ENCODE data around the gene ACE.

The ACE gene

DNA sequence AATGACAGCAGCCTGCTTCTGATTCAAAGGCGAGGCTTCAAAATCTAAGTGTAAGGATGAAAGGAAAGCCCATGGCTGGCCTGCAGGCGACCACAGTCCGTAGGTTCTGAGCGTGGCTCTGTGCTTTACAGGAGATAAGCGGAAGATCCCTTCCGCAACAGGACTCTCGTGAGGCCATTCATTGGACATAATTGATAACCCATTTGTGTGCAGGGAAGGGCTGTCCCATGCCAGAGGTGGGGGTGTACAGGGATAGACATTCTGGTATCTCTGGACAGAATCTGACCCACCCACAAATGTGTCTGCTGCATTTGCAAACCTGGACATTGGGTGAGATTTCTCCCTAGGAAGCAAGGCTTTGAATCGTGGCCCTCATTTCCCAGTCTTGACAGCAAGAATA, 34.8 kb upstream of the ACE start:
- no peak overlapping the region for H3K4me3 ChIP-seq (ENCODE audit: low read depth, low read length)
- in situ Hi-C loops (cut with HindIII; ENCODE audit: low pct_ligation_motif_present, low sequenced_read_pairs) = no loop called here
- H3K36me3 ChIP-seq (replicated peaks) = no peaks in the 10 kb centered on the region
- no peaks in the 10 kb centered on the region for H3K27me3 ChIP-seq (replicated peaks)
- no peak for DNase-seq
- H3K27ac ChIP-seq = no peak overlapping the region
- TF ChIP-seq, protein P1, sequence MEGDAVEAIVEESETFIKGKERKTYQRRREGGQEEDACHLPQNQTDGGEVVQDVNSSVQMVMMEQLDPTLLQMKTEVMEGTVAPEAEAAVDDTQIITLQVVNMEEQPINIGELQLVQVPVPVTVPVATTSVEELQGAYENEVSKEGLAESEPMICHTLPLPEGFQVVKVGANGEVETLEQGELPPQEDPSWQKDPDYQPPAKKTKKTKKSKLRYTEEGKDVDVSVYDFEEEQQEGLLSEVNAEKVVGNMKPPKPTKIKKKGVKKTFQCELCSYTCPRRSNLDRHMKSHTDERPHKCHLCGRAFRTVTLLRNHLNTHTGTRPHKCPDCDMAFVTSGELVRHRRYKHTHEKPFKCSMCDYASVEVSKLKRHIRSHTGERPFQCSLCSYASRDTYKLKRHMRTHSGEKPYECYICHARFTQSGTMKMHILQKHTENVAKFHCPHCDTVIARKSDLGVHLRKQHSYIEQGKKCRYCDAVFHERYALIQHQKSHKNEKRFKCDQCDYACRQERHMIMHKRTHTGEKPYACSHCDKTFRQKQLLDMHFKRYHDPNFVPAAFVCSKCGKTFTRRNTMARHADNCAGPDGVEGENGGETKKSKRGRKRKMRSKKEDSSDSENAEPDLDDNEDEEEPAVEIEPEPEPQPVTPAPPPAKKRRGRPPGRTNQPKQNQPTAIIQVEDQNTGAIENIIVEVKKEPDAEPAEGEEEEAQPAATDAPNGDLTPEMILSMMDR (IDR thresholded peaks at IDR 0.05; ENCODE audit: low read depth, low read length, missing control alignments) = no peak

DNA sequence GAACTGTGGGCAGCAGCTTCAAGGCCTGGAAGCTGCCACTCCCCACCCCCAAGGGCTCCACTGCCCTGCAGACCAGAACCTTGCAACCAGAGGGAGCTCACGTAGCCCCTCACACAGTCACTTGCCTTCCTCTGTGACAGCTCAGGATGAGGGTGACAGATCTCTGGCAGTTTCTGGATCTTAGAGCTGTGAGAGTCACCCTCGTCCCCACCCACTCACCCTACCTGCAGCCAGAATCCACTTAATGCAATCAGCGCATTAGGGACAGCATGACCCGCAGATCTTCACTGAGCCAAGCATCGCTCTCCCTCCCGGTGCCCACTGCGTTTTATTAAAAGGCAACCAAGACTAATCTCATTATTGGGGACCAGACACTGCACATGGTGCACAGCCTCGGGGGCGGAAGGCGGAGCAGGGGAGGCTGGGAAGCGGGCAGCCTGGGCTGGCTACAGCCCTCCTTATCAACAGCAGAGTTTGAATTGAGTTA, 34.3 kb upstream of the ACE start:
- Histone ChIP-seq H3K27me3 (replicated peaks) (no peaks in the 10 kb centered on the region), H3K4me3 (ENCODE audit: low read depth, low read length) (no peak overlapping the region), H3K36me3 (replicated peaks) (no peaks in the 10 kb centered on the region), H3K27ac (no peak overlapping the region)
- DNase-seq = no peak
- TF ChIP-seq, protein P1 (IDR thresholded peaks at IDR 0.05; ENCODE audit: low read depth, low read length, missing control alignments) = peak; percentile 51
- in situ Hi-C loops (cut with HindIII; ENCODE audit: low pct_ligation_motif_present, low sequenced_read_pairs) = no loop called here

DNA sequence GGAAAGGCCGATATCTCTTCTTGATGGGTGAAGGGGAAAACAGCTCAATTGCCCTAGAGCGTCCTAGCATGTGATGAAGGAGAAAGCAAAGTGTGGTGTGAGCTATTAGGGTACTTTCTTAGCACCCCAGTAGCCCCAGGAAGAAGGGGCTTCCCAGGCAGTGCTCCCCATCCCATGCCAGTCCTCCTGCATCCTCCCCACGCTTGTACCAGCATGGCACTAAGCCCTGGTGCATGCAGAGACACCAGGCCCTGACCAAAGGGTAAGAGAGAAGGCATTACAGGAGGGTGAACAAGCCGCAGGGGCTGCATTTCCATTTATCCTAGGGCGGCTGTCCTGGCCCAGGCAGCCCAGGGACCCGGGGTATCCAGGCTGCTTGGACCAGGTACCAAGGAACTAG, 33.8 kb upstream of the ACE start:
- no peak overlapping the region for H3K4me3 ChIP-seq (ENCODE audit: low read depth, low read length)
- DNase-seq = no peak
- H3K27ac ChIP-seq = no peak overlapping the region
- TF ChIP-seq, protein P1 (IDR thresholded peaks at IDR 0.05; ENCODE audit: low read depth, low read length, missing control alignments) = no peak
- H3K36me3 ChIP-seq (replicated peaks) = no peaks in the 10 kb centered on the region
- in situ Hi-C loops (cut with HindIII; ENCODE audit: low pct_ligation_motif_present, low sequenced_read_pairs) = no loop called here
- no peaks in the 10 kb centered on the region for H3K27me3 ChIP-seq (replicated peaks)

- H3K27me3 ChIP-seq (replicated peaks) = no peaks in the 10 kb centered on the region
- H3K4me3 ChIP-seq (ENCODE audit: low read depth, low read length) = no peak overlapping the region
- no peak for DNase-seq
- TF ChIP-seq, protein P1 (IDR thresholded peaks at IDR 0.05; ENCODE audit: low read depth, low read length, missing control alignments) = no peak
- no peaks in the 10 kb centered on the region for H3K36me3 ChIP-seq (replicated peaks)
- in situ Hi-C loops (cut with HindIII; ENCODE audit: low pct_ligation_motif_present, low sequenced_read_pairs) = no loop called here
- H3K27ac ChIP-seq = no peak overlapping the region
Observed at GRCh38 chr17:63444457-63444856, 32.4 kb upstream of the ACE start.

GRCh38 chr17:63445065-63445464, 31.8 kb upstream of the ACE start:
- H3K4me3 ChIP-seq (ENCODE audit: low read depth, low read length) = no peak overlapping the region
- H3K27me3 ChIP-seq (replicated peaks) = no peaks in the 10 kb centered on the region
- TF ChIP-seq, protein P1 (IDR thresholded peaks at IDR 0.05; ENCODE audit: low read depth, low read length, missing control alignments) = no peak
- no peak for DNase-seq
- in situ Hi-C loops (cut with HindIII; ENCODE audit: low pct_ligation_motif_present, low sequenced_read_pairs) = no loop called here
- H3K27ac ChIP-seq = no peak overlapping the region
- no peaks in the 10 kb centered on the region for H3K36me3 ChIP-seq (replicated peaks)

DNA sequence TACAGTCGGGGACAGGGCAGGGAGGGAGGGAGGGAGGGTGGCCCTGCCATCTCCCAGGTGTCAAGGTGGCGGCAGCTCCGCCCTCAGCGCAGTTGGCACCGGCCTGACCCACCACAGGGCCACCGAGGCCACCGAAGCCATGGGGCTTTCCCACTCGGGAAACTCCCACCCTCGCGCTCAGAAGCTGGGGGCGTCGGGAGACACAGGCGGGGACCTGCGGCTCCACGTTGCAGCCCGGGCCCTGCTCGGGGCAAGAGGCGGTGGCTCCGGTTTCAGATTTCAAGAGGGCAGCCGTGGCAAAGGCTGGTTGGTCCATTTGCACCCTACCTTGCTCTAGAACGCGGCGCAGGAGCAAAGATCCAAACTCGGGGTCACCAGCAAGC, 31.3 kb upstream of the ACE start:
- in situ Hi-C loops (cut with HindIII; ENCODE audit: low pct_ligation_motif_present, low sequenced_read_pairs) = no loop called here
- Histone ChIP-seq H3K27me3 (replicated peaks) (no peaks in the 10 kb centered on the region), H3K4me3 (ENCODE audit: low read depth, low read length) (peak overlapping the region; percentile 53), H3K36me3 (replicated peaks) (no peaks in the 10 kb centered on the region), H3K27ac (no peak overlapping the region)
- TF ChIP-seq, protein P1 (IDR thresholded peaks at IDR 0.05; ENCODE audit: low read depth, low read length, missing control alignments) = no peak
- DNase-seq = no peak

Data from brain microvascular endothelial cell (primary cell).